IPS-NIHi7 (cell line): ENCODE results near the gene TRIM7.

ENCODE experiments used
- DNase-seq: peaks from one replicate; pipeline ENCODE4 v3.0.0; 2012; ENCODE audit warnings: mixed read lengths; ENCODE audit errors: extremely low spot score

Gene TRIM7

DNA sequence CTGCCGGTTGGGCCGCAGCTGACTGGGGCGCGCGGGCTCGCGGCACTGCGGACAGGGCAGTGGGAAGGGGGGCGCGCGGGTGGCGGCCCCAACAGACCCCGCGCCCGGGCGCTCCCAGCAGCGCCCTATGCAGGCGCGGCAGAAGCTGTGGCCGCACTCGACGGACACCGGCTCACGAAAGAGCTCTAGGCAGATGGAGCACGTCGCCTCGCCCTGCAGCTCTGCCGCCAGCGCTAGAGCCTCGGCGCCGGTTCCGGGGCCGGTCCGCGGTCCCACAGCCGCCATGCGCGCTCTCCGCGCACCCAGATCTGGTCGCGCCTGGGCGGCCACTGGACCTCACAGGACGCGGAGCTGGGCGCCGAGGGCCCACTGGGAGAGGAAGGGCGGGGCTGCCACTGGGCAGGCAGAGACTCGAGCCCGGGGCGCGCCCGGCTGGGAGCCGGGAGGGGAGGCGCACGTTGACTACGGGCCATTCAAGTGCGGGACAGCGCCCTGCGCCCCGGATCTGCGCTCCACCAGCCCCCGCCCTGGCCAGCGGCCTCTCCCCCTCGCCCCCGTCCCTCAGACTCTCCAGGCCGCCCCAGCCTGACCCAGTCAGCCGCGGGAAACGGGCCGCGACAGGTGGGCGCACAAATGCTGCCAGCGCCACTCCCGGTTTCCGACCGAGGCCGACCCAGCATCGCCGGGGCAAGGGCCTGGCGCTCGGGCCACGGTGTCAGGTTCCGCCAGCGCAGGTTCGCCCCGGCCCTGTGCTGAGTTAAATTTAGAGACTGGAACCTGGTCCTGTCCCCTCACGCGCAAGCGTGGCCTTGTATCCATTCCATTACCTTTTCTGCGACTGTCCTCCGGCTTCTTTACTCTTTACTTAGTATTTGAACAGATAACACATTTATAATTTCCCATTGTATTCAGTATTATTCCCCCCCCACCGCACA is at the start of gene TRIM7:
TSS of gene TRIM7 (minus strand) at position 371 of the 935 bp plus-strand sequence. CDS start at position 285, 86 bp downstream.
- DNase-seq = no peak

DNA sequence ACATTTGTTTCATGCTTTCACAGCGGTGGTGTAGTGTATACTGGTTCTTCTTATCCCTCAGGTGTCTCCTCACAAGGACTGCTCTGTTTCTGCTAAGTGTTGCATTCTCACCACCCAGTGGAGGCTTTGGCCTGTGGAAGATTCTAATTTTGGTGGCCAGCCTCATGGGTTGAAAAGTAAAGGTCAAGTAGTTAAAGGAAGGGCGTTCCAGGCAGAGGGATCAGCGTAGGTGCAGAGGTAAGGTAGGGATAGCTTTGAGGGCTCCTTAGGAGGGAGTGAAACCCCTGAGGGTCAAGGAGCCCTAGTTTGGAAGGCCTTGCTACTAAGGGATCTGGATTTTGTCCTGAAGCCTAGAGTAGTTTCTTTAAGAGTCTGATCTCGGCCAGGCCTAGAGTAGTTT is 43.3 kb upstream of the TRIM7 start:
- DNase-seq = no peak

DNA sequence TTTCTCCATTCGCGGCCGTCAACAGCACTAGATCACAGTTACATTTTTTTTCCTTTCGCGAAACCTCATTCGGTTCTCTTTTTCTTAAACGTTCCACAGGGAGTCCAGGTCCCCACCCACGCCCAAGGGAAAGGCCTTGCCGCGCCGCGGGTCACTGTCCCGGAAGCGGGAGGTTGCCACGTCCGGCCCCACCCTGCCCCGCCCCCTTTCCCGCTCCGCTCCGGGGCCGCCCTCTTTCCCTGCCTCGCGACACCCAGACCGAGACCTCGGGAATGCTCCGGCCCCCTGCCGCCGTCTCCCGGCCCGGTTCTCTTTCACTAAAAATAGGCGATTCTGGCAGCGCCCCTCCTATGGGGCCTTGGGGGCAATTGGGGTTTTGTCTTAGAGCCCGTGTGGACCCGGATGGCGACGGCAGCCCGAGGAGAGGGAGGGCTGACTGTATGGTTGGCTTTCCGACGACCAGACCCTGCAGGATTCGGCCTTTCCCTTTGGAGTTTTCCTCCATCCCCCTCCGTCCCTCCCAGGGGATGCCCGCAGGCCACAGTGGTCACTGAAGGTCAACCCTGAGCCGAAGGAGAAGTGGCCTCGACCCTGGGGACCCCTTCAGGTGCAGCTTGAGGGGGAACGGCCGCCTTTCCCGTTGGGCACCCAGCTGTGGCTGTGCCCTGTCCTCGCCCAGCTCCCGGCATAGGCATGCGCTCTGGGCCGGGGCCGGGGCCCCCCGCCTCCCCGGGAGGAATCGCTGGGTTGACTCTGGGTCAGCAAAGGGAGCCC is 41.5 kb upstream of the TRIM7 start:
- DNase-seq = peak; percentile 88

DNA sequence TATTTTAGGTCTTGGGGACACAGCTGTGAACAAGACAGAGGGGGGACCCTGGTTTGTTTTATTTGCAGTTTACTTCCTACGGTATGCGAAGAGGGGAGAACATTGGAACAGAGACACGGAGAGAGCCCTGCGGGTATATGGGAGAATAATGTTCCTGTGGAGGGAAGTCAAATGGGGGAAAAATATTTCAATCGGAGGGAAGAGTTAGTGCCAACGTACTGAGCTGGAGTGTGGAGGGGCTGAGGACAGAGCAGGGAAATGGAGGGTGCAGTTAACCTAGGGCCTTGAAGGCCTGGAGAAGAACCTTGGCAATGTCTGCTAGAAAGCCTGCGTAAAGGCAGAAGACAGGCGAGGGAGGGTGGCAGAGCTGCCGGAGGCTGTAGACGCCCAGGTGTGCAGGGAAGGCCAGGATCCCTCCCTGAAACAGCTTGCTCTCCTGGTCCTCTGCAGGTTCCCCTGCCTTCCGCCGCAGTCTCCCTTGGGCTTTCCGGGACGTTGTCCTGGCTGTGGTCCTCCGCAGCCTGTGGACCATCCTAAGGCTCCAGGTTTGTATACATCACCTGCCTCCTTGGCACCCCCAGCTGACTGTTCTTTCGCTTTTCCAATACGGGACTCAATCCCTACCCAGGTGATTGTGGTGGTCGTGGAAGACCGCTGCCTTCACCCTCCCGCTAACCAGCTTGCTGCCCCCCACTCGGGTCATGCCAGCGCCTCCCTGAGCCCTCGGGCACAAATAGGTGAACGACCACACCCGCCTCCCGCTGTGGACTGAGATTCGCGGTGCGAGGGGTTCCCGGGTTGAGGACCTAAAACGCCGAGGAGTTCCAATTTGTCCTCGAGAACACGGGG is 40.7 kb upstream of the TRIM7 start:
- DNase-seq = no peak

DNA sequence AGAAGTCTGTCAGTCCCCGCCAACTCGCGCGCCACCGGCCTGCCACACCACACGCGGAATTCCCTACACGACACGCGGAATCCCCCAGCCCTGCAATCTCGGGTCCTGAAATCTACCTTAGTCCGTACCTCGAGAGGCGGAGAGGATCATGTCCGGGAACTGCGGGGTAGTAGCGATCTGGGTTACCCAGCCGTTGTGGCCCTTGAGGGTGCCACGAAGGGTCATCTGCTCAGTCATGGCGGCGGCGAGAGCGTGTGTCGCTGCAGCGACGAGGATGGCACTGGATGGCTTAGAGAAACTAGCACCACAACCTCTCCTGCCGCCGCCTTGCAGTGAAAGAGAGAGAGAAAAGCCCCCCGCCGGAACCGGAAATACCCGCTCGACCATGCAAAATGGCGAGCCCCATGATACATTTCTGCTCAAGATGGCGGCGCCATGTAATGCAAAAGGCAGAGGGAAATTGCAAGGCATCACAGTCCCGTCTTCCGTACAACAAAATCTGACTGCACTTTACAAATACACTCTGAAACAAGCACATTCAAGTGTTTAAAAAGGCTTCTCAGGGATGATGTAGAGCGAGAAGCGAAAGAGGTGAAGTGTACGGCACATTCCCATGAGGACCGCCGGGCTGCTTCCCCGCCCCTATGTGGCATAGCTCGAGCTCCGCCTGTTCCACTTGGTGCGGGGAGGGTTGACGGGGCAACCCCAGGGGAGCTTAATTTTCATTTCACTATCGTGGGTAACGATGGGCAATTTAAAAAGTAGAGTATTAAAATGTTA is 38.8 kb upstream of the TRIM7 start, which contains the start of gene RACK1:
TSS of gene RACK1 (minus strand) at position 343 of the 780 bp plus-strand sequence. CDS start at position 237, 106 bp downstream.
- peak; percentile 72 for DNase-seq

DNA sequence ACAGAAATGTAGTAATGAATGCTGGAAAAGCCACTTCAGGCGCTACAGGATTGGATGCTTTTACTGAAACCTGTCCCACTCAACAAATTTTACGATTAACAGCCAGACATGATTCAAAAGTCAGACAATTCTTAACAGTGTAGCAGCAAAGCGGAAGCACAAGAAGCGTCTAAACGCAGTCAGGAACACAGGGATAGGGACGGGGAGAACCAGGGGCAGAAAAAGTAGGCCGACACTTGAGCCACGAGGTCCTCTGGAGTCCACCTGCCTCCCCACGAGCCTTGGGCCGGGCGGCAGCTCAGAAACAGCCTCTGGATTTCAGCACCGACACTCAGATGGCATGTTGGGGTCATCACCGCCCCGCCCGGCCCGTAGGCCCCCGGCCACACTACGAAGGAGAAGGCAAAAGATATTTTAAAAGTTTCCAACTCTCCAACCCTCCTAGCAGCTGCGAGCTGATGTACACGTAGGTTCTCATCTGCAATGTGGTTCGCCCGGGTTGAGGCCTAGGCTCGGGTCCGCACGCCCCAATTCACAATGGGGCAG is 38.1 kb upstream of the TRIM7 start:
- DNase-seq = no peak

DNA sequence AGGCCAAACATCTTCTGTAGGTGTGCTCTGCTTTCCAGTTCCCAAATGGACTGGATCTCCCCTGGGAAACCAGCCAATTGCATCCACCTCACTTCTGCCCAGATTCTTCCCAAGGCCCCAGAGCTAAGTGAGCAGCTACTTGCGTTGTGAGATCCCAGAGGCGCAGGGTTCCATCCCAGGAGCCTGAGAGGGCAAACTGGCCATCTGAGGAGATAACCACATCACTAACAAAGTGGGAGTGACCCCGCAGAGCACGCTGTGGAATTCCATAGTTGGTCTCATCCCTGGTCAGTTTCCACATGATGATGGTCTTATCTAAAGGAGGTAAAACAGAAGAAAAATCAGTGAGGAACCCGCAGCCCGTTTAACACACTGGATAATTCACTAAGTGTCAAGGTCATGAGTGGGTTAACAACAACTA is 37.0 kb upstream of the TRIM7 start:
- DNase-seq = no peak

DNA sequence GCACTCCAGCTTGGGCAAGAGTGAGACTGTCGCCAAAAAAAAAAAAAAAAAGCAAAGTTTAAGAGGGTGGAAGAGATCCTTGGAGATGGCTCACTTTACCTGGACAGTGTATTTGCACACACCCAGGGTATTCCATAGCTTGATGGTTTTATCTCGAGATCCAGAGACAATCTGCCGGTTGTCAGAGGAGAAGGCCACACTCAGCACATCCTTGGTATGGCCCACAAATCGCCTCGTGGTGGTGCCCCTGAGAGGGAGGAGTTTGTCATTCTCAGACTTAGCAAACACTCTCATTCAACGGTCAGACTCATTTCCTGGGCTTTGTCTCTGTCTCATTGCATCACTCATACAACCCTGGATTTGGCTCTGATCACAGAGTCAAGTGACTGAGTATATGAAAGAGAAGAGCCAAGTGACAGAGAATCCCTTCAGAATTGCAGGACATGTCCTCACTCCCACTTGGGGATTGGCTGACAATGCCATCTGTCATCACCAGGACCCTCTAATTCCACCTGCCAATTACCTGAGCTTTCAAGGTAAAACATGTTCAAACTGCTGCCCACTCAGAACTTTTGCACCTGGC is 36.5 kb upstream of the TRIM7 start:
- DNase-seq = no peak

DNA sequence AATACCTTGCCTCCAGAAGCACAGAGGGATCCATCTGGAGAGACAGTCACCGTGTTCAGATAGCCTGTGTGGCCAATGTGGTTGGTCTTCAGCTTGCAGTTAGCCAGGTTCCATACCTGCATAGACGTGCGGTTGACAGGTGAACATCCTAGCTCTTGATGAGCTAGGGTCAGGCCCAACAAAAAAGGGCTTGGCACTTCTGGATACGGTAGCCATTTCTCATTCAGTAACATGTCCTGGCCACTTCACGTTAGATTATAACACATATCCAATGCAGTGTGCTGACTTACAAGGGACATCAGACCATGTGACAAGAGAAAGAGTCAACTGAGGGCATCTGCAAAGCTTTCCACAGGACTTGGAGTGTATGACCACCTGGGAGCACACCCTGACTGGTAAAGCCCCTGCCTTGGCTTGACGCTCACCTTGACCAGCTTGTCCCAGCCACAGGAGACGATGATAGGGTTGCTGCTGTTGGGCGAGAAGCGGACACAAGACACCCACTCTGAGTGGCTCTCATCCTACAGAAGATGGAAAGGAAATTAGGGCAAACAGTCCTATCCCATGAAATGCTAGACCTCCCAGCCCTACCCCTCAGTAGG is 34.2 kb upstream of the TRIM7 start:
- no peak for DNase-seq

DNA sequence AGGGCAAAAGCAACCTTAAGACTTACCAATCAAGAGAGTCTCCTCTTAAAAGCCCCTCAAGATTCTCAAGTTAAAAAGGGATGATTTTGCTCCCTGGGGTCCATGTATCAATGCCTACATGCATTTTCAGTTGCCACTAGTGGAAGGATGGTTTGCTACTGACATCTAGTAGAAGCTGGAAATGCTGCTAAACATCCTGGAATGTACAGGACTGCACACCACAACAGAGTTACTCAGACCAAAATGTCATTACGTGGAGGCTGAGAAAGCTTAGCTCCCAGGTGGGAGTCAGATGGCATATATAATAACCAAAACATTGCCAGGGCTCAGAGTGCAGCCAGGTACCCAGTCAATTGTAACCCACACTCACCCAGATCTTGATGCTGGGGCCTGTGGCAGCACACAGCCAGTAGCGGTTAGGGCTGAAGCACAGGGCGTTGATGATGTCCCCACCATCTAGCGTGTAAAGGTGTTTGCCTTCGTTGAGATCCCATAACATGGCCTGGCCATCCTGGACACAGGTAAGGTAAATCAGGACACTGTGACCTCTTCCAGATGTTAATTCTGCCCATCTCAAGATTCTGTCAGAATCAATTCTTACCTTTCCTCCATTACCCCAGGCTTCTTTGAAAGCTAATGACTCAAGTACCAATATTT is 32.9 kb upstream of the TRIM7 start:
- DNase-seq = no peak

DNA sequence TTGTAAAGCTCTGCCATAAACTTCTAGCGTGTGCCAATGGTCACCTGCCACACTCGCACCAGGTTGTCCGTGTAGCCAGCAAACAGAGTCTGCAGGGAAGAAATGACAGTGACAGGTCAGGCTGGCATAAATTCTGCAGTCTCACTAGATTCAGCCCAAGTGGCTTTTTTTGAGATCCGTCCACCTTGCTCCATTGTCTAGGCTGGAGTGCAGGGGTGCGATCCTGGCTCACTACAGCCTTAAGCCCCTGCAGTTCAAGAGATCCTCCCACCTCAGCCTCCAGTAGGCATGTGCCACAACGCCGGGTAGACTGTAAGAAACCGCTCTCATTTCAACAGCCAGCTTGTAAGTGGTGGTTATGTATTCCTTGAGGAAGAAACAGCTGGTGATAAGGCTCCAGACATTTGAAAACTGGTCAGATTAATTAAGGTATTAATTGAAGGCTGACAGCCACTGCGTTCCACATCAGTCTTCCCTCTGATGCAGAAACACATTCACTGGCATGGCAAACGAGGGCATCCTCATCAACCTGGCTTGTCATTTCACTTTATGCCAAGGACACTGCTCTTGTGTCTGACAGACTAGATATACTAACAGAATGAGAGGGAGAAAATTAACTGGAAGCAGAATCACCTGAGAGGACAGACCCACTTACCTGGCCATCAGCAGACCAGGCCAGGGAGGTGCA is 32.1 kb upstream of the TRIM7 start:
- DNase-seq = no peak

DNA sequence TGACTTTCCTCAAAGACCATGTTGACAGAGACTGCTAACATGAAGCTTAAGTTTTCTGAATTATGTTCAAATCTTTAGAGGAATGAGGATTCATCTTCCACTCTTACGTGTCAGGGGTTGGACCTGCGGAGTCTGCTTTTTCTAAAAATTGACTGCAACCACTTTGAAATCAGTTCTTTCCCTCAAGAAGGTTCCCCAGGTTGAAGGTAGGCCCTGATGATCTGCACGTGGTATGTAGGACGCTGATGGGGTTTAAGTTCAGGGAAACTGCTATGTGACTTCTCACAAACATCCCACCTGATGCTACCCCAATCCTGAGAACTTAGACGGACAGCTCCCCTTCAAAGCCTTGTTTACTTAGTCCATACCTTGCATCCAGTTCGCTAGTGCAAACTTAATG is 31.5 kb upstream of the TRIM7 start:
- DNase-seq = no peak

DNA sequence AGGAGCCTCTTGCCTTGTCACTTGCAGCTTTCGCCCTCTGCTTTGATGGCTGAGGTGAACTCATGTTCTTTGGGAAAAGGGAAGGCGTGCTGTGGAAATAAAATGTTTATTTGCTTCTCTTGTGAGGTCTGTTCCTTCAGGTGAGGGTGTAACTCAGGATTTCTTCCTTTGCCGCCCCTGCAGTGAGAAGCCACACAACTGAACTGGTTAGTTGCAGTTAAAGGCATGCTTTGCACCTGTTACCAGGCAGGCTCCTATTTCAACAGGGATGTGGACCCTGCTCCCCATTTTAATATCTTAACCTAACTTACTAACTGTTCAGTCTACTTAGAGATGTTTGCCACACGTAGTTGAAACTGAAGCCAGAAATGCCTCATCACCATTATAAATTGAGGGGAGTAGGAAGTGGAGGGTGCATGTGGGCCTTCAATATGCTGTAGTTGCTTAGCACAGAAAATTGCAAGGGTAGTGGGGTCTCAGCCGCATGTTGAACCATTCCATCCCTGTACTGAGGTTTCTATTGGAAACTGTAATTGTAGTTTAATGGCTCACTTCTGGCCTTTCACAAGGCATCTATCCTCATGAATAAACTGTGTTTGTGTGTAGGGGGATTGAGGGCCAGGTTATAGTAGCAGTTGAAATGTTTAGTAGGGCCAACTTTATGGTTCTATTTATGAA is 30.8 kb upstream of the TRIM7 start:
- no peak for DNase-seq

DNA sequence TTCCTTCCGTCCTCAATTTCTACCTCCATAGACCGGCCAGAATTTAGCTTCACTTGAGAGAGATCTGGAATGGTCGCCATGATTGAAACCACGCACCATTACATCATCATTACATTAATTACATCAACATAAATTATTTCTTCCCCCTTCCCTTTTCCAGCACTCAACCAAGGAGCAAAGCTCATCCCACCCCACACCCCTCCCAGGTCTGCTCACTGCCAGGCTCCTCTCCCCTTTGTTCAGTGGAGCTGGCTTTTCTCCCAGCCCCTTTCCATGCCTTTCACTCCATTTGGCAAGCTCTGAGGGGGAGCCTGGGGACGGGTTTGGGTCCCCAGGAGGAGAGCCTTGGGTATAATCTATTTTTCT is 30.3 kb upstream of the TRIM7 start:
- no peak for DNase-seq

DNA sequence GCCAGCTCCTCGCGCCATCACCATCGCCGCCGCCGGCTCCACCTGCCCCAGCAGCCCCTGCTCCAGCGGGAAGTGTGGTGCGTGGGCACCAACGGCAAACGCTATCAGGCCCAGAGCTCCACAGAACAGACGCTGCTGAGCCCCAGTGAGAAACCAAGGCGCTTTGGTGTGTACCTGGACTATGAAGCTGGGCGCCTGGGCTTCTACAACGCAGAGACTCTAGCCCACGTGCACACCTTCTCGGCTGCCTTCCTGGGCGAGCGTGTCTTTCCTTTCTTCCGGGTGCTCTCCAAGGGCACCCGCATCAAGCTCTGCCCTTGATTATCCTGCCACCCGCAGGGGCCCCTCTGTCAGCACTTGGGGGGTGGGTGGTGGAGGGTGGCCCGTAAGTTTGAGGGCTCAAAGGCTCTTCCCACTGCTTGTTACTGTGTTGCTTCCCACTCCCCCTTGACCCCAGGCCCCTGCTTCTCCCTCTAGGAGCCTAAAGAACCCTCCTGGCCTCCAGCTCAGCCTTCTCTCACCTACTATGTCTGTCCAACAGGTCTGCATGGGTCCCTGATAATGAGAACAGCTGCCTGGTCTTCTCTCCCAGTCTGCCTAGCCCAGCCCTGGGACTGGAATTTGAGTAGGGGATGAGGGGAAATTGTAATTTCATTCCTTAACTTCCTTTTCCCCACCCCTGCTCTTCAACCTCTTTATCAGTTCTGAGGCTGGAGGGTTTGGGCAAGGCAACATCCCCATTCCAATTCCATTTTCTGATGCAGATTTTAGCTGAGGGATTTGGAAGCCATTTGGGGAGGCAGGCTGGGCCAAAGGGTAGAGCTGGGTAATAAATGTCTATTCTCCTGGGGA is 29.7 kb upstream of the TRIM7 start:
- no peak for DNase-seq

DNA sequence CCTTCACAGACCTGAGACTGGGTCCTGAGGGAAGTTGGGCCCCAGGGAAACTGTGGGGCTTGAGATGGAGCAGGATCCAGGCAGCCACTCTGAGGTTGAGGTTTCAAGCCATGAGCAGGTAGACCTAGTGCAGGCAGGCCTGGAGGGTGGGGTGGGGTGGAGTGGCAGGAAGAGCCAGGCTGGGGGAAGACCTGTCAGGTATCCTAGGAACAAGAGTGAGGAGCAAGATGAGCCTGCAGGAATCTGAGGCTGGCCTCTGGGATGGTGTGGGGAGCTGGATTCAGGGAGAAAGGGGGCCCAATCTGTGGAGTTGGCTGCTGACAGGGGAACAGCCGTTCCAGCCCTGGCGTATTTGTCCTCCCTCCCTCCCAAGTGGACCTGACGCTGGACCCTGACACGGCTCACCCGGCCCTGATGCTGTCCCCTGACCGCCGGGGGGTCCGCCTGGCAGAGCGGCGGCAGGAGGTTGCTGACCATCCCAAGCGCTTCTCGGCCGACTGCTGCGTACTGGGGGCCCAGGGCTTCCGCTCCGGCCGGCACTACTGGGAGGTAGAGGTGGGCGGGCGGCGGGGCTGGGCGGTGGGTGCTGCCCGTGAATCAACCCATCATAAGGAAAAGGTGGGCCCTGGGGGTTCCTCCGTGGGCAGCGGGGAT is 28.9 kb upstream of the TRIM7 start:
- no peak for DNase-seq
